Measurements from ENCODE around the gene AMZ2.
"Not testable (repeated sequence)": the region's sequence is repeated elsewhere in the genome, so short reads cannot be mapped to it uniquely, and the experiment has no call there.

AMZ2 gene

GRCh38 chr17:68220786-68221185 is 27.1 kb upstream of the AMZ2 start:
- not testable (repeated sequence) for DNase-seq

GRCh38 chr17:68221786-68222185 is 26.1 kb upstream of the AMZ2 start:
- DNase-seq, result no peak

GRCh38 chr17:68222606-68223005 is 25.2 kb upstream of the AMZ2 start:
- no peak for DNase-seq

- not testable (repeated sequence) for DNase-seq
These were observed 22.8 kb upstream of the AMZ2 start for GRCh38 chr17:68225055-68225454.

GRCh38 chr17:68228039-68228680 is 19.7 kb upstream of the AMZ2 start:
- DNase-seq, result not testable (repeated sequence)

GRCh38 chr17:68228817-68229570 is 18.8 kb upstream of the AMZ2 start:
- DNase-seq, result no peak

GRCh38 chr17:68229619-68230018 is 18.2 kb upstream of the AMZ2 start:
- no peak for DNase-seq

GRCh38 chr17:68231131-68231530 is 16.7 kb upstream of the AMZ2 start:
- not testable (repeated sequence) for DNase-seq

- no peak for DNase-seq
These were observed 16.3 kb upstream of the AMZ2 start for GRCh38 chr17:68231541-68231940.

- not testable (repeated sequence) for DNase-seq
These were observed 15.1 kb upstream of the AMZ2 start for GRCh38 chr17:68232741-68233140.

GRCh38 chr17:68234726-68235335 is 13.0 kb upstream of the AMZ2 start:
- DNase-seq, result not testable (repeated sequence)

- peak; percentile 19 for DNase-seq
These were observed 12.5 kb upstream of the AMZ2 start for GRCh38 chr17:68235336-68235791.

GRCh38 chr17:68237369-68238163 is 10.3 kb upstream of the AMZ2 start:
- DNase-seq, result not testable (repeated sequence)

GRCh38 chr17:68238164-68238870 is 9.5 kb upstream of the AMZ2 start:
- DNase-seq, result no peak

GRCh38 chr17:68238871-68239253 is 9.0 kb upstream of the AMZ2 start:
- DNase-seq, result no peak

GRCh38 chr17:68239632-68240366 is 8.0 kb upstream of the AMZ2 start:
- no peak for DNase-seq

GRCh38 chr17:68246271-68247028 is 1.4 kb upstream of the AMZ2 start:
- peak; percentile 14 for DNase-seq

GRCh38 chr17:68248199-68248825 is 469 bp downstream of the AMZ2 start:
- DNase-seq, result no peak

GRCh38 chr17:68248891-68249290 is 1.0 kb downstream of the AMZ2 start:
- no peak for DNase-seq

- peak; percentile 13 for DNase-seq
These were observed 1.5 kb downstream of the AMZ2 start for GRCh38 chr17:68249354-68249765.
